GM12873 (cell line): ENCODE measurements around the gene SLBP.

ENCODE experiments used
- CTCF ChIP-seq: IDR thresholded peaks from 2 replicates; pipeline ENCODE4 v1.5.1; 2012; ENCODE audit warnings: low read depth, mild to moderate bottlenecking, moderate library complexity, low read length, control low read depth; ENCODE audit not compliant: insufficient read depth; ENCODE audit errors: missing control alignments

Gene SLBP

DNA sequence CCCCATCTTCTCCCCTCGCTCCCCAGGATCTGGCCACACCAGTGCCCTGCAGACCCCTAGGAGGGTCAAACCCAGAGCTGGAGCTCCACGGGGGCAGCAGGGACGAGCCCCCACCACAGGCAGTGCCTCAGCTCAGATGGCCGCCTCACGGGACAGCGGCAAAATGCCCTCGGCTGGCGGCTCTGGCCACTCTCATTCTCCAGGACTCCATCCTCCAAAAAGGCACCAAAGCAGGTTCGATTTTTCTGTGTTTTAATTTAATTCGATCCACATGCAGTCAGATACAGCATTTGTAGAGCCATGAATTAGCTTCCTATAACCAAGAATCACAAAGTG lies 36.3 kb downstream of the SLBP start:
- no peak for TF ChIP-seq CTCF

GRCh38 chr4:1675136-1675801 lies 36.9 kb downstream of the SLBP start:
- no peak for TF ChIP-seq CTCF

GRCh38 chr4:1674682-1675081 lies 37.4 kb downstream of the SLBP start:
- TF ChIP-seq CTCF = no peak

DNA sequence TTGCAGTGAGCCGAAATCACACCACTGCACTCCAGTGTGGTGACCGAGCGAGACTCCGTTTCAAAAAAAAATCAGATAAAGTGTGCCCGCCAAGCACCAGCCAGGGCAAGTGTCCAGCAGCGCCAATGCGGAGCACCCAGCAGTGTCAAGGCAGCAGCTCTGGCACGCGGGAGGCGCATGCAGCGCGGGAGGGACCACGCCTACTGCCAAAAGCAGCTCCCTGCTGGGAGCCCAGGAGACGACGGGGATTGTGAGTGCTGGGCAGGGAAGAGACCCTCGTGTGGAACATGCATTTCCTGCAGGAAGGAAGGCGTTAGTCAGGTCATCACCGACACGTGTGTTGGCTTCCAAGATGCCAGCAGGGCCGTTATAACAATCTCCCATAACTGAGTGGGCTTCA lies 38.4 kb downstream of the SLBP start:
- TF ChIP-seq CTCF = no peak

GRCh38 chr4:1670279-1670678 lies 41.8 kb downstream of the SLBP start:
- TF ChIP-seq CTCF = no peak

GRCh38 chr4:1669850-1670249 lies 42.3 kb downstream of the SLBP start:
- no peak for TF ChIP-seq CTCF

- TF ChIP-seq CTCF = no peak
Measured at GRCh38 chr4:1669270-1669669, 42.8 kb downstream of the SLBP start.
